K562 (cell line): ENCODE data around the gene SGSH. TPM values are rescaled to one million over a fixed set of nuclear protein-coding genes. Genes with fewer than 3 reads are reported as not detected.

Experiments
- BRCA1 ChIP-seq, 2 experiments: fragments of 450-650 bp in 1 of 2; sonication (generic) in 1 of 2; formaldehyde crosslinking in 1 of 2; IDR thresholded peaks; 2 replicates each; pipeline versions ENCODE4 v1.5.0 to v1.6.1; 2017 to 2020; ENCODE audit warnings: mild to moderate bottlenecking in 1 of 2, missing genetic modification reagents in 1 of 2
- HIVEP1 ChIP-seq: fragments of 250-450 bp; sonication (Bioruptor Pico); IDR thresholded peaks from 2 replicates; pipeline ENCODE4 v1.4.0; 2020; ENCODE audit warnings: mild to moderate bottlenecking
- MAX ChIP-seq: sonication (generic); formaldehyde crosslinking; IDR thresholded peaks from 2 replicates; pipeline ENCODE4 v1.9.0; 2022; ENCODE audit warnings: mild to moderate bottlenecking, missing genetic modification reagents
- MTF1 ChIP-seq: fragments of 250-450 bp; sonication (Bioruptor Pico); IDR thresholded peaks from 2 replicates; pipeline ENCODE4 v1.9.0; 2021; ENCODE audit warnings: moderate library complexity, mild to moderate bottlenecking, inconsistent platforms, borderline replicate concordance
- MYNN ChIP-seq, 2 experiments: sonication (generic); formaldehyde crosslinking in 1 of 2; IDR thresholded peaks; 2 replicates each; pipeline versions ENCODE4 v1.5.0 to v1.6.1; 2016 to 2020; ENCODE audit warnings: antibody characterized with exemption in 1 of 2, missing genetic modification reagents in 1 of 2
- RB1 ChIP-seq: fragments of 450-650 bp; IDR thresholded peaks from 2 replicates; pipeline ENCODE4 v1.6.1; 2017; ENCODE audit warnings: low read depth, mild to moderate bottlenecking
- SAFB2 ChIP-seq: fragments of 200-400 bp; formaldehyde crosslinking; IDR thresholded peaks from 2 replicates; pipeline ENCODE4 v1.6.1; 2018; ENCODE audit warnings: borderline replicate concordance, low read length, low read depth, moderate library complexity; ENCODE audit not compliant: severe bottlenecking
- polyA plus RNA-seq, 8 experiments: library from polyadenylated mRNA; depleted of rRNA in 4 of 8; stranded (reverse) in 5 of 8; unstranded in 3 of 8; fragments of >200 nt; fragmentation: Nextera tagmentation in 2 of 8; fragmentation: Illumina TruSeq in 1 of 8; extraction: Ambion mirVana in 2 of 8; extraction: Trizol in 1 of 8; gene quantifications; 2 replicates each; pipeline versions ENCODE4 v1.2.1 to v1.2.3, GENCODE V29; 2011 to 2014; ENCODE audit warnings: inconsistent platforms in 1 of 8, missing spikeins in 1 of 8
- total RNA-seq, 7 experiments: library from RNA; depleted of rRNA in 6 of 7; stranded (reverse); fragments of >200 nt in 6 of 7; fragmentation: Illumina TruSeq in 2 of 7; extraction: Trizol in 2 of 7; gene quantifications; 2 replicates each; pipeline versions ENCODE4 v1.2.1 to v1.2.3, GENCODE V29; 2011 to 2021; ENCODE audit warnings: low replicate concordance in 1 of 7
- TF ChIP-seq, protein P1 (sequence below), 2 experiments: fragments of 450-650 bp; formaldehyde crosslinking in 1 of 2; IDR thresholded peaks; 2 replicates each; pipeline versions ENCODE4 v1.4.0 to v1.6.1; 2014 to 2020; ENCODE audit warnings: mild to moderate bottlenecking in 2 of 2, borderline replicate concordance in 1 of 2, low read depth in 1 of 2
- TF ChIP-seq, protein P2 (sequence below): fragments of 250-450 bp; sonication (Bioruptor Pico); IDR thresholded peaks from 2 replicates; pipeline ENCODE4 v1.8.0; 2021; ENCODE audit warnings: mild to moderate bottlenecking, moderate library complexity
- TF ChIP-seq, protein P3 (sequence below): fragments of 250-450 bp; sonication (Bioruptor Pico); IDR thresholded peaks from 2 replicates; pipeline ENCODE4 v1.5.0; 2020; ENCODE audit warnings: mild to moderate bottlenecking, borderline replicate concordance

The SGSH gene
- total and polyA plus RNA-seq, 9 of the 15 experiments (the other 6 are each of a cell fraction or from before 2014, with no cell fraction given): 0.25 to 15.7 (median 4.9) TPM

DNA sequence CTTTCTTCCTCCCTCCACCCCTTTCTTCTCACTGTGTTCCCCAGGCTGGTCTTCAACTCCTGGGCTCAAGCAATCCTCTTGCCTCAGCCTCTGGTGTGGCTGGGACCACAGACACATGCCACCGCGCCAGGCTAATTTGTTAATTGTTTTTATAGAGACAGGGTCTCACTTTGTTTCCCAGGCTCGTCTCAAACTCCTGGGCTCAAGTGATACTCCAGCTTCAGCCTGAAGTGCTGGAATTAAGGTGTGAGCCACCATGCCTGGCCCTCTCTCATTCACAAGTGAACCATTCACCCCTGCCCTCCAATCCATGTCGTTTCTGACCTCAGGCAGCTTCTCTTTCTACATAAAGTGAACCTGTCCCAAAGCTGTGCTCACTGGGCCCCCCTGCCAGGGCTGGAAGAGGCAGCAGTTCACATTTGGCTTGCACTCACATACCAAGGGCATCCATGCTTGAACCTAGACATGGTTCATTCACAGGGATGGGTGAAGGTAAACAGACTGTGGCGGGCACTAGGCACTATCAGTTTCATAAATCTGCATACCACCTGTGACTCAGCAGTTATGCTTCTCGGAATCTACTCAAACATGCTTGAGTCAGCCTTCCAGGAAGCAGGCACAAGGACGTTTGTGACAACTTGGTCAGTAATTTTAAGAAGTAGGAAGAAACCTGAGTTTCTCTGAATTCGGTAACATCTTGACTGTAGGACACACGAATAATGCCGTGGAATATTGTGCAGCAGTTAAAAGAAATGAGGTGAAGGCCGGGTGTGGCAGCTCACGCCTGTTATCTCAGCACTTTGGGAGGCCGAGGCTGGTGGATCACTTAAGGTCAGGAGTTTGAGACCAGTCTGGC lies 34.5 kb upstream of the SGSH start (continued):
- TF ChIP-seq, protein P1, sequence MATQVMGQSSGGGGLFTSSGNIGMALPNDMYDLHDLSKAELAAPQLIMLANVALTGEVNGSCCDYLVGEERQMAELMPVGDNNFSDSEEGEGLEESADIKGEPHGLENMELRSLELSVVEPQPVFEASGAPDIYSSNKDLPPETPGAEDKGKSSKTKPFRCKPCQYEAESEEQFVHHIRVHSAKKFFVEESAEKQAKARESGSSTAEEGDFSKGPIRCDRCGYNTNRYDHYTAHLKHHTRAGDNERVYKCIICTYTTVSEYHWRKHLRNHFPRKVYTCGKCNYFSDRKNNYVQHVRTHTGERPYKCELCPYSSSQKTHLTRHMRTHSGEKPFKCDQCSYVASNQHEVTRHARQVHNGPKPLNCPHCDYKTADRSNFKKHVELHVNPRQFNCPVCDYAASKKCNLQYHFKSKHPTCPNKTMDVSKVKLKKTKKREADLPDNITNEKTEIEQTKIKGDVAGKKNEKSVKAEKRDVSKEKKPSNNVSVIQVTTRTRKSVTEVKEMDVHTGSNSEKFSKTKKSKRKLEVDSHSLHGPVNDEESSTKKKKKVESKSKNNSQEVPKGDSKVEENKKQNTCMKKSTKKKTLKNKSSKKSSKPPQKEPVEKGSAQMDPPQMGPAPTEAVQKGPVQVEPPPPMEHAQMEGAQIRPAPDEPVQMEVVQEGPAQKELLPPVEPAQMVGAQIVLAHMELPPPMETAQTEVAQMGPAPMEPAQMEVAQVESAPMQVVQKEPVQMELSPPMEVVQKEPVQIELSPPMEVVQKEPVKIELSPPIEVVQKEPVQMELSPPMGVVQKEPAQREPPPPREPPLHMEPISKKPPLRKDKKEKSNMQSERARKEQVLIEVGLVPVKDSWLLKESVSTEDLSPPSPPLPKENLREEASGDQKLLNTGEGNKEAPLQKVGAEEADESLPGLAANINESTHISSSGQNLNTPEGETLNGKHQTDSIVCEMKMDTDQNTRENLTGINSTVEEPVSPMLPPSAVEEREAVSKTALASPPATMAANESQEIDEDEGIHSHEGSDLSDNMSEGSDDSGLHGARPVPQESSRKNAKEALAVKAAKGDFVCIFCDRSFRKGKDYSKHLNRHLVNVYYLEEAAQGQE (IDR thresholded peaks at IDR 0.05; ENCODE audit: borderline replicate concordance): peak; percentile 14; the same call in 1 of the 2 replicates
- TF ChIP-seq, protein P1 (CRISPR knock-in tag; IDR thresholded peaks at IDR 0.05; ENCODE audit: low read depth): 0 out of 2 replicates have a peak, but pooled peaks have one; percentile 26
- no peak for TF ChIP-seq BRCA1 (IDR thresholded peaks at IDR 0.05)
- no peak for TF ChIP-seq BRCA1 (CRISPR knock-in tag; IDR thresholded peaks at IDR 0.05)
- TF ChIP-seq, protein P2, sequence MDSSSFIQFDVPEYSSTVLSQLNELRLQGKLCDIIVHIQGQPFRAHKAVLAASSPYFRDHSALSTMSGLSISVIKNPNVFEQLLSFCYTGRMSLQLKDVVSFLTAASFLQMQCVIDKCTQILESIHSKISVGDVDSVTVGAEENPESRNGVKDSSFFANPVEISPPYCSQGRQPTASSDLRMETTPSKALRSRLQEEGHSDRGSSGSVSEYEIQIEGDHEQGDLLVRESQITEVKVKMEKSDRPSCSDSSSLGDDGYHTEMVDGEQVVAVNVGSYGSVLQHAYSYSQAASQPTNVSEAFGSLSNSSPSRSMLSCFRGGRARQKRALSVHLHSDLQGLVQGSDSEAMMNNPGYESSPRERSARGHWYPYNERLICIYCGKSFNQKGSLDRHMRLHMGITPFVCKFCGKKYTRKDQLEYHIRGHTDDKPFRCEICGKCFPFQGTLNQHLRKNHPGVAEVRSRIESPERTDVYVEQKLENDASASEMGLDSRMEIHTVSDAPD: no peak
- TF ChIP-seq SAFB2: no peak
- no peak for TF ChIP-seq MAX (CRISPR knock-in tag)
- peak; percentile 93 for TF ChIP-seq MYNN (IDR thresholded peaks at IDR 0.05)
- TF ChIP-seq MYNN (CRISPR knock-in tag; IDR thresholded peaks at IDR 0.05): no peak
- TF ChIP-seq HIVEP1 (CRISPR knock-in tag): peak; percentile 84; the same call in 1 of the 2 replicates
- TF ChIP-seq, protein P3, sequence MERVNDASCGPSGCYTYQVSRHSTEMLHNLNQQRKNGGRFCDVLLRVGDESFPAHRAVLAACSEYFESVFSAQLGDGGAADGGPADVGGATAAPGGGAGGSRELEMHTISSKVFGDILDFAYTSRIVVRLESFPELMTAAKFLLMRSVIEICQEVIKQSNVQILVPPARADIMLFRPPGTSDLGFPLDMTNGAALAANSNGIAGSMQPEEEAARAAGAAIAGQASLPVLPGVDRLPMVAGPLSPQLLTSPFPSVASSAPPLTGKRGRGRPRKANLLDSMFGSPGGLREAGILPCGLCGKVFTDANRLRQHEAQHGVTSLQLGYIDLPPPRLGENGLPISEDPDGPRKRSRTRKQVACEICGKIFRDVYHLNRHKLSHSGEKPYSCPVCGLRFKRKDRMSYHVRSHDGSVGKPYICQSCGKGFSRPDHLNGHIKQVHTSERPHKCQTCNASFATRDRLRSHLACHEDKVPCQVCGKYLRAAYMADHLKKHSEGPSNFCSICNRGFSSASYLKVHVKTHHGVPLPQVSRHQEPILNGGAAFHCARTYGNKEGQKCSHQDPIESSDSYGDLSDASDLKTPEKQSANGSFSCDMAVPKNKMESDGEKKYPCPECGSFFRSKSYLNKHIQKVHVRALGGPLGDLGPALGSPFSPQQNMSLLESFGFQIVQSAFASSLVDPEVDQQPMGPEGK: peak; percentile 77
- TF ChIP-seq MTF1 (CRISPR knock-in tag): peak; percentile 71; the same call in 1 of the 2 replicates
- TF ChIP-seq RB1: 0 out of 2 replicates have a peak, but pooled peaks have one; percentile 7
